Karpas-422 (cell line): ENCODE results near the gene ARMC5. TPM values are rescaled to one million over a fixed set of nuclear protein-coding genes. Genes with fewer than 3 reads are reported as not detected.

Experiments used
- DNase-seq: peaks from one replicate; pipeline ENCODE4 v3.0.0-alpha.2; 2015
- H2AFZ ChIP-seq: fragments of 200-600 bp; sonication (generic); 2 replicates; pipeline ENCODE4 v1.6.1; 2014; ENCODE audit warnings: antibody characterized with exemption, low read length, mixed read lengths
- H3K27ac ChIP-seq: fragments of 200-600 bp; sonication (generic); 2 replicates; pipeline ENCODE4 v1.5.1; 2014; ENCODE audit warnings: mild to moderate bottlenecking, low read length, moderate library complexity
- H3K27me3 ChIP-seq: fragments of 200-600 bp; sonication (generic); 2 replicates; pipeline ENCODE4 v1.6.1; 2014; ENCODE audit warnings: low read length, mixed read lengths
- H3K36me3 ChIP-seq: fragments of 200-600 bp; sonication (generic); 2 replicates; pipeline ENCODE4 v1.6.1; 2014; ENCODE audit warnings: low read length, mixed read lengths; ENCODE audit not compliant: insufficient read depth
- H3K4me1 ChIP-seq: fragments of 200-600 bp; sonication (generic); 2 replicates; pipeline ENCODE4 v1.6.1; 2014; ENCODE audit warnings: mild to moderate bottlenecking, low read length, mixed read lengths
- H3K4me2 ChIP-seq: fragments of 200-600 bp; sonication (generic); 2 replicates; pipeline ENCODE4 v1.6.1; 2014; ENCODE audit warnings: low read length, low read depth, mild to moderate bottlenecking; ENCODE audit not compliant: poor library complexity, severe bottlenecking
- H3K4me3 ChIP-seq: fragments of 200-600 bp; sonication (generic); 2 replicates; pipeline ENCODE4 v1.5.1; 2014; ENCODE audit warnings: mild to moderate bottlenecking, antibody characterized with exemption, low read length, mixed read lengths
- H3K79me2 ChIP-seq: fragments of 200-600 bp; sonication (generic); 2 replicates; pipeline ENCODE4 v1.6.1; 2014; ENCODE audit warnings: mild to moderate bottlenecking, low read length, mixed read lengths
- H3K9ac ChIP-seq: fragments of 200-600 bp; sonication (generic); 2 replicates; pipeline ENCODE4 v1.6.0; 2014; ENCODE audit warnings: low read length
- H3K9me2 ChIP-seq: fragments of 200-600 bp; sonication (generic), shearing (Covaris generic); replicated peaks from 2 replicates; pipeline ENCODE4 v1.6.0; 2014; ENCODE audit warnings: mild to moderate bottlenecking, low read length, moderate library complexity; ENCODE audit not compliant: insufficient read depth
- H3K9me3 ChIP-seq: fragments of 300-700, 200-600 bp; sonication (generic); 2 replicates; pipeline ENCODE4 v1.6.1; 2014; ENCODE audit warnings: low read length, mixed read lengths
- H4K20me1 ChIP-seq: fragments of 200-600 bp; sonication (generic); 2 replicates; pipeline ENCODE4 v1.6.1; 2014; ENCODE audit warnings: mild to moderate bottlenecking, antibody characterized with exemption, low read length, low read depth; ENCODE audit not compliant: insufficient read depth
- total RNA-seq: library from RNA; depleted of rRNA; stranded (reverse); fragments of >200 nt; shearing (Covaris generic); gene quantifications from 2 replicates; pipeline ENCODE4 v1.2.3, GENCODE V29; 2014; ENCODE audit warnings: low replicate concordance

The ARMC5 gene
- total RNA-seq, 1 experiment from 2014 or later: 1.5 TPM

DNA sequence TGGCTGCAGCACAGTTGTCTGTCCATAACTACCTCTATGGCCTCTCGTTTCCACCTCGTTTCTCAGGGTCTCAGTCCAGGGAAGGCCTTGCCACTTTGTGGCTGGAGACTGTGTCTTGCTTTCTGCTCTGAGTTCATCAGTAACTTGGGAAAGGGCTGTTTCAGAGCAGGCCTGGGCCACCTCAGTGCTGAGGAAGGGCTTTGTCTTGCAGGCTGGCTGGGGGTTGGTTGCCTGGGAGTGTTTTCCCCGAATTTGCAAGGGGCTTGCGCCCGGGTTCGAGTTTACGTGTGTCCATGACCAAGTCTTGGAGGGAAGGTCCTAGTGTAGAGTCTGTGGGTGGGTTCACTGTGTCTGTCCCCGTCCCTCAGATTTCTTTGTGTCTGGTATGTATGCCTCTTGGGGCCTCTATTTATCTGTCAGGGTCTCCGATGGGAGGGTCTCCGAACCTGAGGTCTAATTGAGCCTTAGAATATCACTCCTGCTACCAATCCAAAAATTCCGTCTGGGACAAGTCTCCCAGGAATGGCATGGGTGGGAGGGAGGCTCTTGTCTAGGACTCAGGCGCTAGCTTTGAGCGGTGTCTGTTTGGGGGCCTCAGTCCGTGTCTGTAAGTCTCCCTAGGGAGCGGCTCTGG lies 12.1 kb downstream of the ARMC5 start:
- Histone ChIP-seq H3K9me3 (no peaks in the 10 kb centered on the region), H3K9ac (no peak overlapping the region), H3K36me3 (no peaks in the 10 kb centered on the region), H4K20me1 (no peaks in the 10 kb centered on the region), H2AFZ (no peak overlapping the region), H3K4me3 (no peak overlapping the region), H3K79me2 (no peaks in the 10 kb centered on the region), H3K27me3 (no peaks in the 10 kb centered on the region), H3K4me1 (peaks cover 9% of the 10 kb centered on the region), H3K9me2 (no peaks in the 10 kb centered on the region), H3K27ac (no peak overlapping the region), H3K4me2 (no peak overlapping the region)
- DNase-seq: no peak

DNA sequence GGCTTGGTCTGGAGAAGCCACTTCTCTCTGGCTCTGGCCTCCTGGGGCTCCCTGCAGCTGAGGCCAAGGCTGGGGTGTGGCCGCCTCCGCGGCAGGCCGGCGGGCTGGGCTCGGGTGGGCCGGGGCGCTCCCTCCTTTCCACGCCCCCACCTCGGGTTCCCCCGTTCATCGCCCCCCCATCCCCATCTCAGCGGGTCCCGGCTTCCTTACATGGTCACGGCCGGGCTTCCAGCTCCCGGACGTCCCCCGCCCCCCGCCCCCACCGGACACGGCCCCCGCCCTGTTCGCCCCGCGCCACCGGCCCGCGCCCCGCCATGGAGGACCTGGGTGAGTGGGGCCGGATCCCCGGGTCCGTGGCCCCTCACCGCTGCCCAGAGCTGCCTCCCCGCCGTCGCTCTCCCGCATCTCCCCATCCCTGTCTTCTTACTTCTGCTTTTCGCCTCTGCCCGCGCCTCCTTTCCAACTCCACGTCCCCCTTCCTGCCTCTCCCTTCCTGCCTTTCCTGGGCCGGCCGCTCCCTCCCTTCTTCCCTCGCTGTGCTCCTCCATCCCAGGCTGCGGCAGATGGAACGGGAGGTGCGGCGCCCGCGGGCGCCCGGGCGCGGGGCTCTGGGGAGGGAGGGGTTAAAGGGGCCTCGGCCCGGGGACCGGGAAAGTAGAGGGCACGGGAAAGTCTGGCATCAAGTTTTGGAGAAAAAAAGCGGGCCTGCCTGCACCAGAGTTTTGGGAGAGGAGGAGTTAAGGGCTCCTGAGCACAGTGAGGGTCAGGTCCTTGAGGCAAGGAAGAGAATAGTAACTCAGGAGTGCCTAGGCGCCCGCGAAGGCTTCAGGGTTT lies 12.8 kb downstream of the ARMC5 start, which contains the start of gene TGFB1I1:
TSS of gene TGFB1I1 (plus strand) at position 278 of the 834 bp plus-strand sequence. CDS start at position 315, 37 bp downstream.
- Histone ChIP-seq H3K27ac (no peak within 1 kb of the TSS), H3K79me2 (no peaks in the 10 kb centered on the region), H4K20me1 (no peaks in the 10 kb centered on the region), H3K4me3 (no peak within 1 kb of the TSS), H3K36me3 (no peaks in the 10 kb centered on the region), H3K4me1 (peaks cover 5% of the 10 kb centered on the region), H3K4me2 (no peak within 1 kb of the TSS), H3K27me3 (no peaks in the 10 kb centered on the region), H3K9me2 (no peaks in the 10 kb centered on the region), H2AFZ (no peak within 1 kb of the TSS), H3K9me3 (no peaks in the 10 kb centered on the region), H3K9ac (no peak within 1 kb of the TSS)
- no peak for DNase-seq

DNA sequence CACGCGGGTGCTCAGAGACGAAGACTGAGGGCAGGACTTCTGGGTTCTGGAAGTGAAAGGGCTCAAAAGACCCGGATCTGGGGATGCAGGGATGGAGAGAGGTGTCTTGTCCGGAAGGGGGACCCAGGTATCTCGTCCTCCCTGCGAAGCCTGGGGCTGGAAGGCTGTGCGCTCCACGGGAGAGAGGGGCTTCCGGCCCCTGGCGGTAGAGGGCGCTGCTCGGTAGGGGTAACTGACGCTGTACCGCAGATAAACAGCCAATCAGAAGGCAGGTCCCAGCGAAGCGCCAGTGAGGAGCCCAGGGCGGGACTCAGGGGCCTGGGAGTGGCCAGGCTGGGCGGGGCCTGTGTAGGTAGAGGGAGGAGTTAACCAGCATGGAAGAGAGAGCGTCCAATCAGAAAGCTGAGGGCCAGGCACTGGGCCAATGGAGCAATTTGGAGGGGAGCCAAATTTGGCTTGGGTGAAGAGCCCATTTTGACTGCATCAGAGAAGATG lies 13.5 kb downstream of the ARMC5 start:
- H3K27me3 ChIP-seq: no peaks in the 10 kb centered on the region
- no peak overlapping the region for H3K4me3 ChIP-seq
- no peaks in the 10 kb centered on the region for H3K9me3 ChIP-seq
- H4K20me1 ChIP-seq: no peaks in the 10 kb centered on the region
- H3K4me2 ChIP-seq: no peak overlapping the region
- H2AFZ ChIP-seq: no peak overlapping the region
- DNase-seq: peak; percentile 62
- H3K9ac ChIP-seq: no peak overlapping the region
- no peaks in the 10 kb centered on the region for H3K4me1 ChIP-seq
- no peaks in the 10 kb centered on the region for H3K79me2 ChIP-seq
- no peak overlapping the region for H3K27ac ChIP-seq
- no peaks in the 10 kb centered on the region for H3K9me2 ChIP-seq
- H3K36me3 ChIP-seq: no peaks in the 10 kb centered on the region

DNA sequence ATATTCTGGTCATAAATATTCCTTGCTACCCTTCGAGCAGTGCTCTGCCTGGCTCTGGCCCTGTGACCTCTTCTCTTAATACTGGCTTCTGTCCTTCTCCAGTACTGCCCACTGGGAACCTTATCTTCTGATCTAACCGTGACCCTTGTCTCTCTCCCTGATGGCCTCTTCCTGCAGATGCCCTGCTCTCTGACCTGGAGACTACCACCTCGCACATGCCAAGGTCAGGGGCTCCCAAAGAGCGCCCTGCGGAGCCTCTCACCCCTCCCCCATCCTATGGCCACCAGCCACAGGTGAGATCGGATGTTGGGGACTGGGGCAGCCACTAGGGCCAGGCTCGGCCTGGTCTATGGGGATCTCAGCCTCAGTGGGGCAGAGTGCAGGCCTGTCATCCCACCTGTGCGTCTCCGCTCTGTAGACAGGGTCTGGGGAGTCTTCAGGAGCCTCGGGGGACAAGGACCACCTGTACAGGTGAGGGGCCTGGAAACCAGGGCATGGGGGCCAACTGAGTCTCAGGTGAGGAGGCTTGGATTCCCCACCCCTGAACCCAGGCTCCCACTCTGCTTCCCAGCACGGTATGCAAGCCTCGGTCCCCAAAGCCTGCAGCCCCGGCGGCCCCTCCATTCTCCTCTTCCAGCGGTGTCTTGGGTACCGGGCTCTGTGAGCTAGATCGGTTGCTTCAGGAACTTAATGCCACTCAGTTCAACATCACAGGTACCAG lies 14.1 kb downstream of the ARMC5 start:
- Histone ChIP-seq H3K79me2 (no peaks in the 10 kb centered on the region), H3K9ac (no peak overlapping the region)

DNA sequence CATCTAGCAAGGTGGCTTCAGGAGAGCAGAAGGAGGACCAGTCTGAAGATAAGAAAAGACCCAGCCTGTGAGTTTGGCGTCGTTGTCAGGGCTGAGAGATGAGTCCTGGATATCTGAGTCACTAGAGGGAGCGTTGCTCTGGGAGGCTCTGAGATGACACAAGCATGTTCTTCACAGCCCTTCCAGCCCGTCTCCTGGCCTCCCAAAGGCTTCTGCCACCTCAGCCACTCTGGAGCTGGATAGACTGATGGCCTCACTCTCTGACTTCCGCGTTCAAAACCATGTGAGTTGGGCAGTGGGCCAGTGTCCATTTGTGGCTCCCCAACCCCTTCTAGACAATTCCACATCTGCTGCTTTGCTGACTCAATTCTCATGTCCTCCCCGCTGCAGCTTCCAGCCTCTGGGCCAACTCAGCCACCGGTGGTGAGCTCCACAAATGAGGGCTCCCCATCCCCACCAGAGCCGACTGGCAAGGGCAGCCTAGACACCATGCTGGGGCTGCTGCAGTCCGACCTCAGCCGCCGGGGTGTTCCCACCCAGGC lies 14.9 kb downstream of the ARMC5 start:
- H3K9me2 ChIP-seq: no peaks in the 10 kb centered on the region
- H3K4me1 ChIP-seq: no peaks in the 10 kb centered on the region
- H3K9me3 ChIP-seq: no peaks in the 10 kb centered on the region
- H3K27ac ChIP-seq: no peak overlapping the region
- no peak overlapping the region for H2AFZ ChIP-seq
- no peaks in the 10 kb centered on the region for H4K20me1 ChIP-seq
- no peak for DNase-seq
- no peak overlapping the region for H3K4me3 ChIP-seq
- H3K27me3 ChIP-seq: no peaks in the 10 kb centered on the region
- H3K79me2 ChIP-seq: no peaks in the 10 kb centered on the region
- H3K36me3 ChIP-seq: no peaks in the 10 kb centered on the region
- no peak overlapping the region for H3K4me2 ChIP-seq
- no peak overlapping the region for H3K9ac ChIP-seq

More for the DNA sequence above, 14.1 kb downstream of the ARMC5 start:
- no peaks in the 10 kb centered on the region for H4K20me1 ChIP-seq
- H3K27me3 ChIP-seq: no peaks in the 10 kb centered on the region
- no peak overlapping the region for H3K4me3 ChIP-seq
- H3K36me3 ChIP-seq: no peaks in the 10 kb centered on the region
- no peak for DNase-seq
- H2AFZ ChIP-seq: no peak overlapping the region
- no peak overlapping the region for H3K4me2 ChIP-seq
- no peaks in the 10 kb centered on the region for H3K4me1 ChIP-seq
- H3K27ac ChIP-seq: no peak overlapping the region
- H3K9me3 ChIP-seq: no peaks in the 10 kb centered on the region
- H3K9me2 ChIP-seq: no peaks in the 10 kb centered on the region

DNA sequence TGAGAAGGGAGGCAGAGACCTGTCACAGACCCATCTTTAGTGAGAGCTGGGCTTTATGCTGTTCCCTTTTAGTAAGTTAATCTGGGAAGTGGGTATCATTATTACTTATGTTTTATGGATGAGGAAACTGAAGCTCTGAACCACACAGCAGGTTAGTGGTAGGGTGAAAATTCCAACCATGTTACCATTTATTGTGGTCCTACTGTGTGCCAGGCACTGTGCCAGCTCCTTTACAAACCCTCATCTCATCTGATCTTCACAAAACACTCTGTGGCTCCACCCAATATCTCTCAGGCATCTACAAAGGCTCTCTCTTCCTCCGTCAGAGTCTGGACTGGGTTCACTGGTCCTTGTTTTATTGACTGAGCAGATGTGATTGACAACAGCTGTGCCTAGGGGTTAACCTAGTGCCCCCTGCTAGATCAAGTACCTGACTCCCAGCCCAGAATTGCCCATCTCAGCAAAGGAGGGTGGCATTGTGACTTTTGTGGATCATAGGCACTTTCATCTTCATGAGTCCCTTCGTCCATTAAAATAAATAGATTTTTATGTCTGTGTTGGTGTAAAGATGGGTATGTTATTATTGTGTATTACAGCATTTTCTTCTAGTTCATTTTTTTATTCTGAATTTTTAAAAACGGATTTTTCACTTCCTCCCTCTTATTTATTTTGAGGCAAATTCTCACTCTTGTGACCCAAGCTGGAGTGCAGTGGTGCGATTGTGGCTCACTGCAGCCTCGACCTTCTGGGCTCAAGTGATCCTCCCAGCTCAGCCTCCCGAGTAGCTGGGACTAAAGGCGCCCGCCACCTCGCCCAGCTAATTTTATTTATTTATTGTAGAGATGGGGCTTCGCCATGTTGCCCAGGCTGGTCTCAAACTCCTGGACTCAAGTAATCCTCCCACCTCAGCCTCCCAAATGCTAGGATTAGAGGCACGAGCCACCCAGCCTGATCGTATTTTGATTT lies 15.8 kb downstream of the ARMC5 start:
- H3K27me3 ChIP-seq: no peaks in the 10 kb centered on the region
- H3K79me2 ChIP-seq: no peaks in the 10 kb centered on the region
- no peaks in the 10 kb centered on the region for H3K36me3 ChIP-seq
- no peaks in the 10 kb centered on the region for H3K9me3 ChIP-seq
- no peaks in the 10 kb centered on the region for H3K9me2 ChIP-seq
- no peak overlapping the region for H3K4me2 ChIP-seq
- no peaks in the 10 kb centered on the region for H3K4me1 ChIP-seq
- no peak overlapping the region for H2AFZ ChIP-seq
- H3K9ac ChIP-seq: no peak overlapping the region
- no peak overlapping the region for H3K27ac ChIP-seq
- no peak overlapping the region for H3K4me3 ChIP-seq
- DNase-seq: no peak
- no peaks in the 10 kb centered on the region for H4K20me1 ChIP-seq

DNA sequence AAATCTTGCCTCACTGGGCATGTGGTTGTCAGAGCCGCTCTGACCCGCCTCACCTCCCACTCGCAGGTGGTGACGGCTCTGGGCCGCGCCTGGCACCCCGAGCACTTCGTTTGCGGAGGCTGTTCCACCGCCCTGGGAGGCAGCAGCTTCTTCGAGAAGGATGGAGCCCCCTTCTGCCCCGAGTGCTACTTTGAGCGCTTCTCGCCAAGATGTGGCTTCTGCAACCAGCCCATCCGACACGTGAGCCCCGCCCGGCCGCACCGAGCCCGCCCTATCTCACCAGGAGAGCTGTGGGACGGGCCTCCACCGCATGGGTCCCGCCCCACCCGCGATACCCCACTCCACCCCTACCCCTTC lies 16.6 kb downstream of the ARMC5 start:
- no peaks in the 10 kb centered on the region for H3K4me1 ChIP-seq
- no peaks in the 10 kb centered on the region for H3K9me2 ChIP-seq
- H3K79me2 ChIP-seq: no peaks in the 10 kb centered on the region
- no peaks in the 10 kb centered on the region for H3K9me3 ChIP-seq
- no peak overlapping the region for H3K4me3 ChIP-seq
- no peak overlapping the region for H3K4me2 ChIP-seq
- no peak for DNase-seq
- no peak overlapping the region for H3K9ac ChIP-seq
- no peak overlapping the region for H2AFZ ChIP-seq
- H4K20me1 ChIP-seq: no peaks in the 10 kb centered on the region
- H3K27me3 ChIP-seq: no peaks in the 10 kb centered on the region
- no peak overlapping the region for H3K27ac ChIP-seq
- no peaks in the 10 kb centered on the region for H3K36me3 ChIP-seq
